GM23338 (cell line): Measurements from ENCODE around the gene ABCB8. TPM values are rescaled to one million over a fixed set of nuclear protein-coding genes. Genes with fewer than 3 reads are reported as not detected.

Experiments
- ATAC-seq: fragments of 200-7000 bp; cut with Tn5 transposase; 3 replicates; pipeline ENCODE4 v1.9.1; 2020
- DNase-seq: peaks from one replicate; pipeline ENCODE4 v3.0.0-alpha.2; 2015; ENCODE audit warnings: low spot score
- H2AFZ ChIP-seq: fragments of 200-600 bp; sonication (generic); 2 replicates; pipeline ENCODE4 v1.8.0; 2016; ENCODE audit warnings: antibody characterized with exemption, mild to moderate bottlenecking, moderate library complexity
- H3F3A ChIP-seq: fragments of 200-600 bp; sonication (generic); replicated peaks from 2 replicates; pipeline ENCODE4 v1.8.0; 2017; ENCODE audit warnings: antibody characterized with exemption, mixed run types, low read depth
- H3K27ac ChIP-seq: fragments of 200-600 bp; sonication (generic); 2 replicates; pipeline ENCODE4 v1.6.1; 2016; ENCODE audit warnings: low read depth
- H3K27me3 ChIP-seq: fragments of 200-600 bp; sonication (generic); 2 replicates; pipeline ENCODE4 v1.8.0; 2016; ENCODE audit warnings: mild to moderate bottlenecking, mixed run types, moderate library complexity; ENCODE audit not compliant: insufficient read depth
- H3K36me3 ChIP-seq: fragments of 200-600 bp; sonication (generic); 2 replicates; pipeline ENCODE4 v1.8.0; 2016; ENCODE audit warnings: mild to moderate bottlenecking; ENCODE audit not compliant: insufficient read depth
- H3K4me1 ChIP-seq: fragments of 200-600 bp; sonication (generic); 2 replicates; pipeline ENCODE4 v1.8.0; 2016; ENCODE audit warnings: mild to moderate bottlenecking, moderate library complexity; ENCODE audit not compliant: insufficient read depth
- H3K4me2 ChIP-seq: fragments of 200-600 bp; sonication (generic); 2 replicates; pipeline ENCODE4 v1.7.1; 2017; ENCODE audit warnings: mixed run types
- H3K4me3 ChIP-seq: fragments of 200-600 bp; sonication (generic); 2 replicates; pipeline ENCODE4 v1.6.1; 2016; ENCODE audit warnings: mixed run types
- H3K79me2 ChIP-seq: fragments of 200-600 bp; sonication (generic); replicated peaks from 2 replicates; pipeline ENCODE4 v1.8.0; 2017; ENCODE audit warnings: mild to moderate bottlenecking; ENCODE audit not compliant: insufficient read depth
- H3K9me2 ChIP-seq: fragments of 200-600 bp; sonication (generic); 2 replicates; pipeline ENCODE4 v1.8.0; 2017; ENCODE audit not compliant: insufficient read depth
- H4K20me1 ChIP-seq: fragments of 200-600 bp; sonication (generic); replicated peaks from 2 replicates; pipeline ENCODE4 v1.8.0; 2017; ENCODE audit warnings: mild to moderate bottlenecking; ENCODE audit not compliant: insufficient read depth
- H3K27ac Mint-ChIP-seq: 2 replicates; pipeline ENCODE4 v1.8.0; 2020; ENCODE audit warnings: inconsistent platforms, mild to moderate bottlenecking, moderate library complexity, mixed read lengths
- H3K27me3 Mint-ChIP-seq: 3 replicates; pipeline ENCODE4 v1.8.0; 2022; ENCODE audit warnings: low read depth, mild to moderate bottlenecking, moderate library complexity, mixed read lengths, inconsistent platforms; ENCODE audit not compliant: insufficient read depth, poor library complexity
- H3K36me3 Mint-ChIP-seq: 3 replicates; pipeline ENCODE4 v1.8.0; 2021; ENCODE audit warnings: low read depth, mild to moderate bottlenecking, inconsistent platforms, moderate library complexity, mixed read lengths
- H3K4me1 Mint-ChIP-seq: 3 replicates; pipeline ENCODE4 v1.8.0; 2020; ENCODE audit warnings: mild to moderate bottlenecking, inconsistent platforms, mixed read lengths
- H3K4me3 Mint-ChIP-seq: 3 replicates; pipeline ENCODE4 v1.8.0; 2021; ENCODE audit warnings: moderate library complexity, mild to moderate bottlenecking, inconsistent platforms, mixed read lengths
- H3K9me3 Mint-ChIP-seq: 3 replicates; pipeline ENCODE4 v1.8.0; 2020; ENCODE audit warnings: moderate library complexity, mild to moderate bottlenecking, inconsistent platforms, mixed read lengths
- CREB1 ChIP-seq: fragments of 250-450 bp; sonication (Bioruptor Pico); IDR thresholded peaks from 2 replicates; pipeline ENCODE4 v1.5.0; 2020; ENCODE audit warnings: low read depth, mild to moderate bottlenecking, moderate library complexity
- CTCF ChIP-seq, 2 experiments: fragments of 200-600 bp in 1 of 2; sonication (generic) in 1 of 2; conservative IDR thresholded peaks; 2 replicates each; pipeline versions ENCODE4 v1.5.1 to v1.6.1; 2016 to 2017; ENCODE audit warnings: antibody characterized with exemption in 2 of 2, low read depth in 2 of 2, mild to moderate bottlenecking in 2 of 2, moderate library complexity in 1 of 2
- ETS1 ChIP-seq: IDR thresholded peaks from 2 replicates; pipeline ENCODE4 v1.6.1; 2016; ENCODE audit warnings: antibody characterized with exemption
- NANOG ChIP-seq: IDR thresholded peaks from 2 replicates; pipeline ENCODE4 v1.6.1; 2016; ENCODE audit warnings: antibody characterized with exemption, borderline replicate concordance
- REST ChIP-seq: IDR thresholded peaks from one replicate; pipeline ENCODE4 v1.6.1; 2018; ENCODE audit warnings: antibody characterized with exemption; ENCODE audit not compliant: unreplicated experiment
- STAT1 ChIP-seq: IDR thresholded peaks from one replicate; pipeline ENCODE4 v1.6.1; 2016; ENCODE audit warnings: antibody characterized with exemption; ENCODE audit not compliant: unreplicated experiment
- polyA plus RNA-seq: library from polyadenylated mRNA; unstranded; fragments of >200 nt; fragmentation: Nextera tagmentation; extraction: Ambion mirVana; gene quantifications from 2 replicates; pipeline ENCODE4 v1.2.1, GENCODE V29; 2016
- total RNA-seq: library from RNA; depleted of rRNA; stranded (reverse); fragments of >200 nt; shearing (Covaris generic); gene quantifications from 2 replicates; pipeline ENCODE4 v1.2.3, GENCODE V29; 2014

ABCB8 gene
- total and polyA plus RNA-seq, 2 experiments from 2014 or later, result 11.4 to 27.1 TPM

GRCh38 chr7:151008511-151009323 is 19.5 kb upstream of the ABCB8 start:
- TF ChIP-seq ETS1 (no peak), NANOG (no peak), STAT1 (no peak), REST (no peak), CTCF (conservative IDR thresholded peaks at IDR 0.05; ENCODE audit: low read depth in 2 of 2) (peak; percentile 85 to 92), CREB1 (CRISPR knock-in tag) (peak; percentile 65; the same call in 1 of the 2 replicates)
- Mint-ChIP-seq H3K9me3 (no peaks in the 10 kb centered on the region), H3K36me3 (no peaks in the 10 kb centered on the region; the same call in 2 of the 3 replicates), H3K4me1 (peaks cover 35% of the 10 kb centered on the region), H3K27me3 (peaks cover 16% of the 10 kb centered on the region), H3K4me3 (peak overlapping the region; percentile 60), H3K27ac (0 out of 2 replicates have a peak overlapping the region, but pooled peaks have one; percentile 30)
- peak; percentile 91 for DNase-seq
- Histone ChIP-seq H3F3A (0 out of 2 replicates have a peak, but pooled peaks cover 4% of the 10 kb centered on the region), H3K4me1 (peaks cover 20% of the 10 kb centered on the region; the same call in 1 of the 2 replicates), H3K36me3 (no peaks in the 10 kb centered on the region), H4K20me1 (no peaks in the 10 kb centered on the region), H3K79me2 (no peaks in the 10 kb centered on the region), H2AFZ (peak overlapping the region; percentile 94), H3K4me2 (peak overlapping the region; percentile 55; the same call in 1 of the 2 replicates), H3K27ac (no peak overlapping the region), H3K4me3 (peak overlapping the region; percentile 38; the same call in 1 of the 2 replicates), H3K9me2 (no peaks in the 10 kb centered on the region), H3K27me3 (peaks cover 12% of the 10 kb centered on the region)
- ATAC-seq, result peak; percentile 69
